Activated T-helper 1 cell treated with anti-CD3 and anti-CD28 coated beads, Interleukin-2, amount 50 U/mL, for 16 hours (primary cell): ENCODE data around the gene MRPL37.
"Not testable (repeated sequence)": the region's sequence is repeated elsewhere in the genome, so short reads cannot be mapped to it uniquely, and the experiment has no call there.

Source experiments
- DNase-seq, 2 donors: peaks; one replicate each; pipeline ENCODE4 v3.0.0-alpha.2; 2020; ENCODE audit warnings: low read depth in 1 of 2, low spot score in 1 of 2

MRPL37 gene

DNA sequence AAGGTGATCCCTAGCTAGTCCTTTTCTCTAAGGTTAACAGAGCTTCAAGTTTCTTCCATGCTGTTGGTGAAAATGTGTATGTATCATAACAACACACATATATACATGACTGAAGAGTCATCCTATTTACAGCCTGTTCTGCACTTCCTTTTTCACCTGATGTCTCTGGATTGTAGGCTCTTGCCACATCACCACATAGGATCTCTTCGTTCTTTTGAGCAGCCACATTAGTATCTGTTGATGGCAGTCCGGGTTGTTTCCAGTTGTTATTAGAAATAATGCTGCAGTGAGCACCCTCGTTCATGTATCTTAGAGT is 19.7 kb downstream of the MRPL37 start:
- DNase-seq: no peak

DNA sequence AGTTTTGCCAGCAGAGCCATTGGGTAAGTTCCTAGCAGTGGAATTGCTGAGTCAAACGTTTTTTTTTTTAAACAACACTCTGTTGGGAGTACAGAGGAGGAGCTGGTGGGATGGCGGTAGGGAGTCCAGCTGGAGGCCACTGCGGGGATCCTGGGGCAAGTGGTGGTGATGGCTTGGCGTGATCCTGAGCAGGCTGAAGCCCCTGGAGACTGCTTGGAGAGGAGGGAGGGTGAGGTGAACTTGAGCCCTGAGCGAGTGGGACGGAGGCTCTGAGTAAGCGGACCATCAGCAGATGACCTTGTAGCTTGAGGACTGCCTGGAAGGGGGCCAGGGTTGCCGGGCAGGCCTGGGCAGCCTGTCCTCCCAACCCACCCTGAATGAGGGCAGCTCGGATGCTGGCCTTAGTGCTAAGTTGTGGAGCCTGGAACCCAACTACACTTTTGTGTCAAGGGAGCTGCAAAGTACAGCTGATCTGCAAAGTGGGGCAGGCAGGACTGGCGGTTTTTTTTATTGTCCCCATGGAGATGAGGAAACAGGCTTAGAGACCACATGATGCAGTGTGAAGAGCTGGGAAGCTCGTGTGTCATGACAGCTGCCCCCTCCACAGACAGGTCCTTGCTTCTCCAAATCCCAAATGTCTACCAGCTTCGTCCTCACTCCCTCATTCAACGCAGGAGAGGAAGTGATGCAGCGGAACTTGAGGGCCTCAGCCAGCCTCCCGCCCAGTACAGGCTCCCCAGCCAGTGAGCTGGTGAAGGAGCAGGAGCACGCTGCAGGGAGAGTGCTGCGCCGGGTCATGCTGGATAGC is 20.2 kb downstream of the MRPL37 start:
- DNase-seq: no peak

DNA sequence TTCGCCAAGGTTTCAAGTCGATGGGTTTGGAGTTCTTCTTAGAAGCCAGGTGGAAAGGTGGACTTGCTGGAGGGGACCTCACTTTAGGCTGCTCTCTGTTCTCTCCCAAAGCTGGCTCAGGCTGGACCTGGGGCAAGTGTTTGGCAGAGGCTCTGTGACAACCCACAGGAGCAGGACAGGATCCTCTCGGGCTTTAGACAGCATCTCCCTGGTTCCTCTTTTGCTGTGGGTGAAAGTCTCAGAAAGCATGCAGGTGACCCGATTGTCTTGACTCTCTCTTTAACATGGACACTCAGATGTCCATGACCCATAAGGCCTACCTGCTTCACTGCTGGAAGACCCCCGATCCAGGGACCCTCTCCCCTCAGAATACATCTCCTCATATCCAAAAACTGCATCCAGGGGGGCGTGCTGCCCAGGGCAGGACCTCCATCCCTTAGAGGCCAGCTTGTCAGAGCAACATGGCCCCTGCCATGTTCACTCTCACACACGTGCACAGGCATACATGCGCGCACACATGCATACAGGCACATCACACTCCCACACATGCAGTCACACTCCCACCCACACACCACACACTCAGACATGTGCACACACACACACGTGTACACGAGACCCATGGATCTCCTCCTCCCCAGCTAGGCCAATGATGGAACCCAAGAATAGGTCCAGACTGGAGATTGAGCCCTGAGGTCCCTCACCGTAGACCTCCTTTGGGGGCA is 21.3 kb downstream of the MRPL37 start:
- DNase-seq: no peak

DNA sequence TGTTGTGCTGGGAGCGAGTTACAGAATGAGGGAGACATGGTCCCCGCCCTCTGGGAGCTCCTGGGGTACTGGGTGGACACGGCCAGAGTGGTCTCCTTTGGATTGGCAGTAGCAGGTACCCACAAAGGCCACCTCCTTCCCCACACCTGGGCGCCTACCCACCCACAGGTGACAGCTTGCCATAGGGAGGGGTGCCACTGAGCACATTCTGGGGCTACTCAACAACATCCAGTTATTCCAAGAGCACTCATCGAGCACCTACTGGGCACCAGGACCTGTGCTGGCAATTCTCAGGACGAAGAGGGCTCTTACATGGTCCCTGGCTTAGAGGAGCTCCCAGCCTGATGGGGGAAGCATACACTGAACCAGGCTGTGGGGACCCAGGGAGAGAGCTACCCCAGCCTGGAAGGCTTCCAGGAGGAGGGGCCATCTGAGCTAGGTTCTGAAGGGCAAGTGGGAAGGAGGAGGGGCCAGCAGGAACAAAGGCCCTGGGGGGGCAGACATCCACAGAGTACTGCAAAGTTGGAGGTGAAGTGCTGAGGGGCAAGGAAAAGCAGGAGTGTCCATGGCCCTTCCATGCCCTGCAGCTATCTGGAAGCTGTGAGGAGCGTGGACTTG is 22.0 kb downstream of the MRPL37 start:
- DNase-seq: no peak

DNA sequence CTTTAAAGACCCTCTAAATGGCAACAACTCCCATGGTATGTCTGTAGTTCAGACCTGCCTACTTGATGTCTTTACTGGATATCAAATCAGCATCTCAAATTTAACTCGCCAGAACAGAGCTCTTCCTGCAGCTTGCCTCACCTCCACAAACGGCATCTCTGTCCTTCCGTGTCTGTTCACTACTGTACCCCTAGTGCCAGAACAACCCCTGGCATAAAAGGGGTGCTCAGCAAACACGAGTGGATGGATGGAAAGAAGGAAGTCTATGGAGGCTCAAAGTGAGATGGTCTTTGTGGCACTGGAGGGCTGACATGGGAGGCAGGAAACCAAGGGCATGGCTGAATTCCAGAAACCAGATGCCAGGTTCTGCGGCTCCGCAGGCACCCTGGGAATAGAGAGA is 22.7 kb downstream of the MRPL37 start:
- DNase-seq: no peak

DNA sequence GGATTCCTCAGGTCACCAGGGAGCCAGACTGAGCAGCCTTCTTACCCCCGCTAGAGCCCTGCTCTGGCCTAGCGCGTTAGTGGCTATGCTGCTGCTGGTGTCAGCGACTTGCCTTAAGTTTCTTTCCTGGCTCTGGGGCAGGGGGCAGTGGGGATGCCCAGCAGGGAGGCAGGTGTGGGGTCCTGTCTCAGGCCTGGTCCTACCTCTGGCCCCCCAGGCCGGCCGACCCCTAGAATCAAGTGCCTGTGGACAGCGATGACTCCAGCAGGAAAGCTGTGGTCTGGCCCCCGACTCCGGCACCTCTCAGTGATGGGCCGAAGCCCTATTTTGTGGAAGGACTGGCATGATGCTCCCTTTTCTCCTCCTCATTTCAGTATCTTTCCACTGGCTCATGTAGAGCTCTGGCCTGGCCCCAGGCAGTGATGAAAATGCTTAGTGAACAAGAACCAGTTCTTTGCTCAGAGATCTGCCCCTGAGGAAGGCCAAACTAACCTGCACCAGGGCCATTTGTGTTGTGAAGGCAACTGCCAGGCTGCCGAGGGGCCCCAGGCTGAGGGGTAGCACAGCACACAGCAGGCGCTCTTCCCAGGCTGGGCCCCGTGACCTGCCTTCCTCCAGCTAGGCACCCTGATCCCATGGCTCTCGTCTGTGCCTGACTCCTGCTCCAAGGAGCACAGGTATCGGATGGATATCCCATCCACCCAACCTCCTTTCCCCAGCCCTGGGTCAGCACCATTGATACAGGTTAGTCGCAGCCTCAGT is 23.7 kb downstream of the MRPL37 start:
- DNase-seq: no peak

DNA sequence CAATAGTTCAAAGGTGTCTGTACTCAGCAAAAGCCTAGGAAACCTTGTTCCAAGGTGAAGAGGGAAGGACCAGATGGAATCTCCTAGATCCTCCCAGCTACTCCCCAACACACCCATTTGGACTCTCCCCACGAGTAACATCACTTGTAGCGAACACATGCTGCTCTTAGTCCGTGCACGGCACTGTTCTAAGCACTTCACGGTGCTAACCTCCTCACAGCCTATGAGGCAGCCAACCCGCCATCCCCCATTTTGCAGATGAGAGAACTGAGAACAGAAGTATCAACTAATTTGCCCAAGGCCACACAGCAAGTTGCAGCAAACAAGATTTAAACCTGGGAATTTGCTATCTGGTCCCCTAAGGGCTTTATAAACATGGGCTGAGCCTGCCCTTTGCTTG is 24.3 kb downstream of the MRPL37 start:
- DNase-seq: no peak

DNA sequence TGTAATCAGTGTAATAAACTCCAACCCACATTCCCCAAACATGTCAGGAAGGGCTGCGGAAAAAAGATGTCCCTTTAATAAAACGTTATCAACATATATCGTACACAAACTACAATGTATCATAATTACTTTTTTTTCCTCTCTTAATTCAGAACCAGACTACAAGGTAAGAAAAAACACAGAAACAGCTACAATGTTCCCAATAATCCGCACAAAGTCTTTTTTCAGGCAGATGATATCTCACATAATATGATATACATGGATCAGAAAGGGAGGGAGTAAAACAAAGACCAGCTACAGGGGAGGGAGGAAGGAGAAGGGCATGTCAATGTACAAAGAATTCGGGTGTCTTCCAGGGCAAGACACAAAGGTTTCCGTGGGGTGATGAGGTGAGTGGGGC is 25.4 kb downstream of the MRPL37 start:
- no peak for DNase-seq

DNA sequence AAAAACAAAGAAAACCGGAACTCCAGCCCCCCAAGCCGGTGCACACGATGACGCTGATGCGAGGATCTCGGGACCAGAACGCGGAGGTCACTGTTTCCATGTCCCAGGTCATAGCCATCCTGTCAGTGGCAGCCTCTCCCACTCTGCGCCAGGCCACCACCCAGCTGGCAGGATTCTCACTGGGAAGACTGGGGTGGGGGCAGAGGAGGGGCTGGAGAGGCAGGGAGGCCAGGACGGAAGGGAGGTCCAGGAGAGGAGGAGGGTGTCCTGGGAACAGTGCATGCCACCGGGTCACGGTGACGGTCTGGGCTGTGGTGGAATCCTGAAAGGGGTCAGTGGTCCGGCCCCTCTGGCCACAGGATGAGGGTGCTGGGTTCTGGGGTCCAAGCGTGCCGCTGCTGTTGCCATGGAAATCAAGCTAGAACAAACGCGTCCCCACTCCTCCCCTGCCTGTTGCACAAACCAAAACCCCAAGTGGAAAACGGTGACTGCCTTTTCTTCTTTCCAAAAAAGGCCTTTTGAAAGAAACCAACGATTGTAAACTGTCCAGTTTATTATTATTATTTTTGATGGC is 26.1 kb downstream of the MRPL37 start:
- DNase-seq: no peak

DNA sequence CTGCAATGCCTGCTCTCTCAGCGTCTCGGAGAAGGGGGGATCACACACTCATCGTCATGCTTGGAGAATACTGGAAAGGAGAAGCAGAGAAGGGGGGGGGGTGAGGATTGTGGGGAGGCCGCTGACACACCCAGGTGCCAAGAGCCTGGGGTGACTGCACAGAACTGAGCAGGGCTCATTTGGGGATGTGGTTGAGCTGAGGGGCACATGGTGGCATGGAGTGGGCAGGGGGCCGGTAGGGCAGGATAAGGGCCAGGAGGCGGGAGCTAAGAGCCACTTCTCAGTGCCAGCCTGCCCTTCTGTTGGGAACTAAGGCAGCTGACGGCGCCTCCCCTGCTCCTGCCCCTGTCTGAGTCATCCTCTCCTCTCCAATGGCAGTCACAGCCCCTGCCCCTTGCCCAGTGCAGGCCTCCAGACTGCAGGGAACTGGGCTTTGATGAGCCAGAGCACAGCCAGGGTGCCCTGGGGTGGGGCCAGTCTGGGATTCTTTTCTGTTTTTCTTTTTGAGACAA is 27.2 kb downstream of the MRPL37 start:
- no peak for DNase-seq

DNA sequence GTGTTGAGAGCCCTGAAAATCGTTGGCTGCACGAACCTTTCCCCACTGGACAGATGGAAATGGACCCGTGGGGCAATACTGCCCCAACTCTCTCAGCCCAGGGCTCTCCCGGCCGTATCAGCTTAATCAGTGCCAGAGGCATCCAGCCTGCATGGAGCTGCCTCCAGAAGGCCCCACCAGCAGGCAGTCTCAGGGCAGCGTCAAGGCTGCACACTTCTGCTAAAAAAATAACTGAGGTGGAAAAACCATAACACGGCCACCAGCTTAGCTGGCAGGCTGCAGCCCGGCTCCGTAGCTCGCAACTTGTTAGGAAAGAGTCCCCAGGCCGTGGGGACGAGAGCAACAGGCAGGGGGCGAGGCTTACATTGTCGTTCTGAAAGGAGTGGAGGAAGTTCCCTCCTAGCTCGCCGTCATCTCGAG is 27.9 kb downstream of the MRPL37 start:
- no peak for DNase-seq

DNA sequence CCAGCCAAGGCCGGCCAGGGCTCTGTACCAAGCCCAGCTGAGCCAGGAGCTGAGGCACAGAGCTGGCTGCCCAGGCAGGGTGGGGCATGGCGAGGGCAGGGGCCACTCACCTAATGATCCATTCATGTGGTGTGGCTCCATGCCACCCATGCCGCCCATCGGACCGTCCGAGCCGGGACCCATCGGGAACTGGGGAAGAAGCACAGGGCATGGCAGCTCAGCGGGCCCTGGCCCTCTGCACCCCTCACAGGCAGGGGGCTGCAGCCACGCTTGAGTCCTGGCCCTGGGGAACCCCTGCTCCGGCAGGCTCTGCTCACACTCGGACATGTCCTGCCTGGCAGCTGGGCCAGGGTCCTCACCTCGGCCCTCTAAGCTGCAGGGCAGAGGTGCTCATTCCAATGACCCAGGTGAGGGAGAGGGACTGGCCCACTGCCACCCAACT is 28.7 kb downstream of the MRPL37 start:
- DNase-seq: no peak

DNA sequence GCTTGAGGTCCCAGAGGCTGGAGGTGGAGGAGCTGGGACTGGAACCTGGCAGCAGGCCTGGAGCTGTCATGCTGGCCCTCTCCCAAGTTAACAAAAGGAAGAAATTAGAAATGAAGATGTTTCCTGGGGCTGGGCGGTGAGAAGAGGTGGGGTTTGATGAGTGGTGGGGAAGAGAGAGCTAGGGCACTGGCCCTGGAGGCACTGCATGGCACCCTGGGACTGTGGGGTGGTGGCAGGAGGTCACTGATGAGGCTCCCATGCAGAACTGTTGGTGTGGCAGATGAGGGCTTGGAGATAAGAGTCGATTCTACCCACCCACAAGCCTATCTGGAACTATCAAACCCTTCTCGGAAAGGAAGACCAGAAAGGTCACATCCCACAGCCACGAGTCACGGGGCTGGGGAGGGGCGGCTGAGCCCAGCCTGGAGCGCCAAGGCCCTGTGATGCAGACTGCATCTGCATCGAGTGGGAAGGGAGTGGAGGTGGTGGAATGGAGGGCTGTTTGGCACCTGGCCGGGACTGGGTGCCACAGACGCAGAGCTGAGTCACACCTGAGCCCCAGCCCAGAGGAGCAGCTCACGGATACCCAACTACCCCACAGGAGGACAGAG is 29.4 kb downstream of the MRPL37 start:
- no peak for DNase-seq

DNA sequence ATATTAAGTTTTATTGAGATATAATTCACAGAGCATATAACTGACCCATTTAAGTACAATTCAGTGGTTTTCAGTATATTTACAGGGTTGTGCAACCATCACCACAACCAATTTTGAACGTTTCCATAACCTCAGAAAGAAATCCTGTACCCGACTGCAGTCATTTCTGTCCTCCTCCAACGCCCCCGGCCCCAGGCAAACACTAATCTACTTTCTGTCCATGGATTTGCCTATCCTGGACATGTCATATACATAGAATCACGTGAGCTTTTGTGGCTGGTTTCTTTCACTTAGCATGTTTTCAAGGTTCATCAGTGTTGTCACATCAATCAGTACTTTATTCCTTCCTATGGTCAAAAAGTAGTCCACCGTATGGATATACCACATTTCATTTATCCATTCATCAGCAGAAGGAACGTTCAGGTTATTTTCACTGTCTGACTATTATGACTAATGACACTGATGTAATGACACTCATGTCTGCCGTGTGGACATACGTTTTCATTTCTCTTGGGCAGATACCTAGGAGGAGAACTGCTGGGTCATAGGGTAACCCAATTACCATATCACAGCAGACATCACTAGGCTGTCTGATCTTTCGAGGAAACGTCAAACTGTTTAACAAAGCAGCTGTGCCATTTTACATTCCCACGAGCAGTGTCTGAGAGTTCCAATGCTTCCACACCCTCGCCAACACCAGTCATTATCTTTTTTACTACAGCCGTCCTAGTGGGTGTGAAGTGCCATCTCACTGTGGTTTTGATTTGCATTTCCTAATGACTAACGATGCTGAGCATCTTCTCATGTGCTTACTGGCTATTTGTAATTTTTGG is 30.8 kb downstream of the MRPL37 start:
- no peak for DNase-seq

DNA sequence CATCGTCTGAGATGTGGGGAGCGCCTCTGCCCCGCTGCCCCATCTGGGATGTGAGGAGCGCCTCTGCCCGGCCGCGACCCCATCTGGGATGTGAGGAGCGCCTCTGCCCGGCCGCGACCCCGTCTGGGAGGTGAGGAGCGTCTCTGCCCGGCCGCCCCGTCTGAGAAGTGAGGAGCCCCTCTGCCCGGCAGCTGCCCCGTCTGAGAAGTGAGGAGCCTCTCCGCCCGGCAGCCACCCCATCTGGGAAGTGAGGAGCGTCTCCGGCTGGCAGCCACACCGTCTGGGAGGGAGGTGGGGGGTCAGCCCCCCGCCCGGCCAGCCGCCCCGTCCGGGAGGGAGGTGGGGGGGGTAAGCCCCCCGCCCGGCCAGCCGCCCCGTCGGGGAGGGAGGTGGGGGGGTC is 33.2 kb downstream of the MRPL37 start:
- DNase-seq: not testable (repeated sequence)

DNA sequence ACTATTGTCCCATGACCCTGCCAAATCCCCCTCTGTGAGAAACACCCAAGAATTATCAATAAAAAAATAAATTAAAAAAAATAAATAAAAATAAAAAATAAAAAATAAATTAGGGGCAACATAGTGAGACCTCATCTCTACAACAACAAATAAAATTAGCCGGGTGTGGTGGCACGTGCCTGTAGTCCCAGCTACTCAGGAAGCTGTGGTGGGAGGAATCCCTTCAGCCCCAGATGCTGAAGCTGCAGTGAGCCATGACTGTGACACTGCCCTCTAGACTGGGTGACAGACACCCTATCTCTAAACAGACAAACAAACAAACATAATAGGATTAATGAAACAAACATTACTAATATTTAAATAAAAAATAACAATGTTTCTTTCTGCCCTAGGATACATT is 34.3 kb downstream of the MRPL37 start:
- no peak for DNase-seq

DNA sequence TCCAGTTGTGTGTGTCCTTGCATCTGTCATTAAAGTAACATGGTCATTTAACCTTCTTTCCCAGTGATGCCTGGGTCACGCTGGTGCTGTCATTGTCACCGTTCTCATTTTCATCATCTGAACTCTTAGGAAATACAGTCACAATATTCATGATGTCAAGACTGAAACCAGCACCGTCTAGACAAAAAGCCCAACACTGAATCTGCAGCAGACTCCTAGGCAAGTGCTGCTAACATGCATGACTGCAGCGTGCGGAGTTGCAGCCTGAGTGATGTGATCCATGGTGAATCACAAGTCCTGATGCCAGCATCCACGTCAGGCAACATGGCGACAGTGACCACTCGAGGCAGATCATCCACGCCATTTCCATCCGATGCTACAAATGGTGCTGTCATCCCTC is 37.6 kb downstream of the MRPL37 start:
- no peak for DNase-seq

DNA sequence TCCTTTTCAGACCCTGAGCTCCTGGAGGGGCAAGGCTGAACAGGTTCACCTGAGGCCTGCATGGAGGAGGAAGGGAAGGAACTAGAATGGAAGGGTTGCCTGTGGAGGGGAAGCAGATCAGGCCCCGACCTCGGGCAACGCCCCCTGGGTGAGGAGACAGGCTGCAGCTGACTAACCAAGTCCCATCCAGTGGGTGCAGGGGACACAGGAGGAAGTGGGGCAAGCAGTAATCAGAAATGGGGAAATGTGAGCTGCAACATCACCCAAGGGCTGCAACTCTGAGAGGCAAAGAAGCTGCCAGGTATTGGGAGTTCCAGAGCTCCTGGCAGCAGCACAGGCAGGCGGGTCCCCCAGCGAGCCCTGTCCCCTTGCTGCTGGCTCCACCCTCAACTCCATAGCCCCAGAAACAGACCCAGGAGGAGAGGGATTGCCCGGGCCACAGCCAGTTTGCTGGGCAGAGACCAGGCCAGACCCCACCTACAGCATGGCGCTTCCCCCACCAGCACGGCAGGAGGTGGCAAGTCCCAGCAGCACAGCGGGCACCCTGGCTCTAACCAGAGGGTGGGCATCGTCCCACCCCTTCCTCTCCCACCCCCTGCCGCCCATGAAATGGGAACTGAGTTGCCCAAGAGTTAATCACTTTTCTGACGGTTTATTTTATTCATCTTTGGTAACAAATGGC is 38.5 kb downstream of the MRPL37 start:
- no peak for DNase-seq

DNA sequence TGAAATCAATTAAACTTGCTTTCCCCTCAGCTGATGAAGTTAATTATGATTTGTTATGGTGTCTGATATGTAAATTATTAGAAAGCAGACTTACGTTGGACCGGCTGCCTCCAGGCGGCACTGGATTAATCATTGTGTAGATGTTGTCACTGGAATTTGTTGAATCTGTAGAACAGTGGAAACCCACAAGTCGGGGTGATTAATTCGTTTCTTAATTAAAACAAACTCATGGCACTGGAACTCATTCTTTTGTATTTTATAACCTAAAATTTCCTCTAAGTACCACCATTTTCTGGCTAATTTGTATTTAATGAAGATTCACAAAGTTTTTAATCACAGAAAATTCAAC is 39.0 kb downstream of the MRPL37 start:
- no peak for DNase-seq
